HEK293 (cell line): ENCODE data around the gene PDZD2.

Experiments used
- CTCF ChIA-PET: fragments of 350-600 bp; formaldehyde crosslinking; extraction: SDS; loops from one replicate; lab custom pipeline; 2021; ENCODE audit warnings: antibody characterized with exemption; lab: Yijun Ruan, JAX
- POLR2A ChIA-PET: fragments of 300-600 bp; formaldehyde crosslinking; extraction: SDS; loops from one replicate; lab custom pipeline; 2020; ENCODE audit warnings: antibody characterized with exemption, inconsistent platforms; lab: Yijun Ruan, JAX
- H3K27ac ChIP-seq: fragments of 200-500 bp; sonication (Bioruptor generic); 2 replicates; pipeline ENCODE4 v1.5.1; 2014; ENCODE audit warnings: low read depth, low read length, control low read depth, inconsistent platforms; ENCODE audit errors: extremely low read depth
- H3K36me3 ChIP-seq, 2 experiments: fragments of 200-500 bp in 1 of 2; sonication (Bioruptor generic) in 1 of 2; 1 replicate in 1 of 2; 2 replicates in 1 of 2; pipeline ENCODE4 v1.5.1; 2014 to 2017; ENCODE audit warnings: inconsistent platforms in 2 of 2, low read length in 2 of 2; ENCODE audit not compliant: control insufficient read depth in 2 of 2, insufficient read depth in 1 of 2
- H3K4me1 ChIP-seq: fragments of 200-500 bp; sonication (Bioruptor generic); 2 replicates; pipeline ENCODE4 v1.5.1; 2014; ENCODE audit warnings: mild to moderate bottlenecking, low read length, inconsistent platforms; ENCODE audit not compliant: control insufficient read depth, insufficient read depth
- H3K4me3 ChIP-seq: 2 replicates; pipeline ENCODE4 v1.5.1; 2011; ENCODE audit warnings: low read depth, mild to moderate bottlenecking, control low read depth, low read length, moderate library complexity
- H3K9me3 ChIP-seq: fragments of 200-500 bp; sonication (Bioruptor generic); 2 replicates; pipeline ENCODE4 v1.5.1; 2014; ENCODE audit warnings: low read depth, low read length, inconsistent platforms; ENCODE audit not compliant: control insufficient read depth, insufficient read depth
- EGR2 ChIP-seq: fragments of 450-650 bp; formaldehyde crosslinking; IDR thresholded peaks from 2 replicates; pipeline ENCODE4 v1.5.1; 2016; ENCODE audit warnings: low read depth, missing biosample characterization, missing genetic modification characterization
- HOXD13 ChIP-seq: sonication (generic); formaldehyde crosslinking; IDR thresholded peaks from 2 replicates; pipeline ENCODE4 v1.8.0; 2022; ENCODE audit warnings: missing genetic modification reagents, borderline replicate concordance
- IKZF3 ChIP-seq: fragments of 450-650 bp; IDR thresholded peaks from 2 replicates; pipeline ENCODE4 v1.5.0; 2018; ENCODE audit warnings: missing biosample characterization, mild to moderate bottlenecking, missing genetic modification characterization, moderate library complexity
- PRDM1 ChIP-seq: fragments of 450-650 bp; formaldehyde crosslinking; IDR thresholded peaks from 2 replicates; pipeline ENCODE4; 2016; ENCODE audit warnings: missing biosample characterization, missing genetic modification characterization
- REPIN1 ChIP-seq: fragments of 450-650 bp; formaldehyde crosslinking; IDR thresholded peaks from 2 replicates; pipeline ENCODE4 v1.5.1; 2017; ENCODE audit warnings: missing biosample characterization, missing genetic modification characterization, low read depth
- SALL2 ChIP-seq: fragments of 450-650 bp; formaldehyde crosslinking; IDR thresholded peaks from 2 replicates; pipeline ENCODE4 v1.5.0; 2017; ENCODE audit warnings: missing biosample characterization, mild to moderate bottlenecking, missing genetic modification characterization, borderline replicate concordance
- YY1 ChIP-seq: fragments of 450-650 bp; formaldehyde crosslinking; IDR thresholded peaks from 2 replicates; pipeline ENCODE4 v1.5.1; 2018; ENCODE audit warnings: missing biosample characterization, missing genetic modification characterization
- ZNF121 ChIP-seq: fragments of 450-650 bp; formaldehyde crosslinking; IDR thresholded peaks from 2 replicates; pipeline ENCODE4 v1.5.1; 2016; ENCODE audit warnings: missing biosample characterization, missing genetic modification characterization
- ZNF140 ChIP-seq: fragments of 450-650 bp; formaldehyde crosslinking; IDR thresholded peaks from 2 replicates; pipeline ENCODE4 v1.5.1; 2016; ENCODE audit warnings: missing biosample characterization, missing genetic modification characterization
- ZNF16 ChIP-seq: fragments of 450-650 bp; formaldehyde crosslinking; IDR thresholded peaks from 2 replicates; pipeline ENCODE4 v1.5.1; 2016; ENCODE audit warnings: low read depth, missing biosample characterization, missing genetic modification characterization
- ZNF174 ChIP-seq: fragments of 450-650 bp; formaldehyde crosslinking; IDR thresholded peaks from 2 replicates; pipeline ENCODE4 v1.5.0; 2017; ENCODE audit warnings: missing biosample characterization, mild to moderate bottlenecking, missing genetic modification characterization
- ZNF202 ChIP-seq: fragments of 450-650 bp; formaldehyde crosslinking; IDR thresholded peaks from 2 replicates; pipeline ENCODE4 v1.5.1; 2016; ENCODE audit warnings: missing biosample characterization, missing genetic modification characterization, borderline replicate concordance
- ZNF23 ChIP-seq: fragments of 450-650 bp; formaldehyde crosslinking; IDR thresholded peaks from 2 replicates; pipeline ENCODE4 v1.5.1; 2016; ENCODE audit warnings: missing biosample characterization, missing genetic modification characterization, borderline replicate concordance
- ZNF24 ChIP-seq: fragments of 450-650 bp; formaldehyde crosslinking; IDR thresholded peaks from 2 replicates; pipeline ENCODE4 v1.5.1; 2016; ENCODE audit warnings: missing biosample characterization, missing genetic modification characterization
- ZNF311 ChIP-seq: fragments of 450-650 bp; formaldehyde crosslinking; IDR thresholded peaks from 2 replicates; pipeline ENCODE4 v1.5.1; 2017; ENCODE audit warnings: missing biosample characterization, missing genetic modification characterization, borderline replicate concordance
- ZNF501 ChIP-seq: fragments of 450-650 bp; formaldehyde crosslinking; IDR thresholded peaks from 2 replicates; pipeline ENCODE4 v1.5.1; 2016; ENCODE audit warnings: missing biosample characterization, missing genetic modification characterization
- ZNF514 ChIP-seq: fragments of 450-650 bp; formaldehyde crosslinking; IDR thresholded peaks from 2 replicates; pipeline ENCODE4 v1.5.1; 2016; ENCODE audit warnings: missing biosample characterization, missing genetic modification characterization
- ZNF548 ChIP-seq: fragments of 450-650 bp; formaldehyde crosslinking; IDR thresholded peaks from 2 replicates; pipeline ENCODE4 v1.5.1; 2016; ENCODE audit warnings: missing biosample characterization, missing genetic modification characterization
- ZNF561 ChIP-seq: fragments of 450-650 bp; IDR thresholded peaks from 2 replicates; pipeline ENCODE4 v1.5.1; 2018; ENCODE audit warnings: missing biosample characterization, missing genetic modification characterization, borderline replicate concordance
- ZNF785 ChIP-seq: fragments of 450-650 bp; formaldehyde crosslinking; IDR thresholded peaks from 2 replicates; pipeline ENCODE4 v1.5.1; 2016; ENCODE audit warnings: missing biosample characterization, missing genetic modification characterization
- TF ChIP-seq, protein P1 (sequence below): fragments of 450-650 bp; formaldehyde crosslinking; IDR thresholded peaks from 2 replicates; pipeline ENCODE4 v1.5.1; 2017; ENCODE audit warnings: missing biosample characterization, missing genetic modification characterization
- TF ChIP-seq, protein P2 (sequence below): fragments of 450-650 bp; formaldehyde crosslinking; IDR thresholded peaks from 2 replicates; pipeline ENCODE4 v1.5.1; 2016; ENCODE audit warnings: missing biosample characterization, missing genetic modification characterization
- TF ChIP-seq, protein P3 (sequence below): fragments of 450-650 bp; formaldehyde crosslinking; IDR thresholded peaks from 2 replicates; pipeline ENCODE4 v1.5.1; 2017; ENCODE audit warnings: missing biosample characterization, missing genetic modification characterization
- TF ChIP-seq, protein P4 (sequence below): fragments of 450-650 bp; formaldehyde crosslinking; IDR thresholded peaks from 2 replicates; pipeline ENCODE4 v1.5.1; 2016; ENCODE audit warnings: missing biosample characterization, missing genetic modification characterization

PDZD2 gene

DNA sequence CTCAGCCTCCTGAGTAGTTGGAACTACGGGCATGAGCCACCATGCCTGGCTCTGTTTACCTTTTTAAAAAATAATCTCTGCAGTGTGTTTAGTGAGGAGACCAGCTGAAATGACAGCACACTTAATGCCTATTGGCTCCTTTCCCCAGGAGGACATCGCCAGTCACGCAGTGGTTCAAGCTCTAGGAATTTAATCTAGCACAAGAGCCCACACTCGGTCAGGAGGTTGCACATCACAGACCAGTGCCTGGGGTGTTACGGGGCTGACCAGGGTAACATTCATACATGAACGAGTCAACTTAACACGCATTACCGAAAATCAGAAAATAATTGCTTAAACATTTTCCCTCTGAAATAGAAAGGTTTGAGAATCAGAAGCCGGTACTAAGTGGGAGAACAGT is 318.2 kb downstream of the PDZD2 start (continued):
- TF ChIP-seq ZNF16 = no peak

DNA sequence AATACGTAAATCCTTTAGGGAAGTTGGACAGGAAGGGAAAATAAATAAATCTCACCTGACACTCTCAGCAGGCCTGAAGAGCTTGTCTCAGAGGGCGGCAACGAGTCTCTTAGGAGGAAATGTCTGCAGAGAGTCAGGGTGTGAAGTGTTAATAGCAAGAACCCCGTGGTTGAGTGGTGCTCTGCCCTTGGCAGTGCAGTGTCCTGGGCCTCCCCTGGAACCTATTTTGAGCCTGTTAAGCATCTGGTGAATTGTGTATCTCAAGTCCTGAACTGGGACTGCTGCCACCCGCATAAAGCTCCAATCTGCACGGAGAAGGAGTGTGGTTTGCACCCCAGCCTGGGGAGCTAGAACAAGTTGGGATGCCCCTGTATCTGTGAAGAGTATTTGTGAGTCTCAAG is 323.4 kb downstream of the PDZD2 start:
- no peaks in the 10 kb centered on the region for H3K36me3 ChIP-seq
- TF ChIP-seq HOXD13 (CRISPR knock-in tag) = no peak
- TF ChIP-seq, protein P1, sequence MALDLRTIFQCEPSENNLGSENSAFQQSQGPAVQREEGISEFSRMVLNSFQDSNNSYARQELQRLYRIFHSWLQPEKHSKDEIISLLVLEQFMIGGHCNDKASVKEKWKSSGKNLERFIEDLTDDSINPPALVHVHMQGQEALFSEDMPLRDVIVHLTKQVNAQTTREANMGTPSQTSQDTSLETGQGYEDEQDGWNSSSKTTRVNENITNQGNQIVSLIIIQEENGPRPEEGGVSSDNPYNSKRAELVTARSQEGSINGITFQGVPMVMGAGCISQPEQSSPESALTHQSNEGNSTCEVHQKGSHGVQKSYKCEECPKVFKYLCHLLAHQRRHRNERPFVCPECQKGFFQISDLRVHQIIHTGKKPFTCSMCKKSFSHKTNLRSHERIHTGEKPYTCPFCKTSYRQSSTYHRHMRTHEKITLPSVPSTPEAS (tag by site-specific recombination) = no peak
- no peak for TF ChIP-seq ZNF24 (tag by site-specific recombination)
- TF ChIP-seq, all 188 proteins: peak for 0
- Histone ChIP-seq H3K4me1 (no peaks in the 10 kb centered on the region; the same call in 1 of the 2 replicates), H3K9me3 (no peaks in the 10 kb centered on the region), H3K4me3 (no peak overlapping the region), H3K27ac (no peak overlapping the region)
- CTCF ChIA-PET = no interaction called here
- POLR2A ChIA-PET = no interaction called here

DNA sequence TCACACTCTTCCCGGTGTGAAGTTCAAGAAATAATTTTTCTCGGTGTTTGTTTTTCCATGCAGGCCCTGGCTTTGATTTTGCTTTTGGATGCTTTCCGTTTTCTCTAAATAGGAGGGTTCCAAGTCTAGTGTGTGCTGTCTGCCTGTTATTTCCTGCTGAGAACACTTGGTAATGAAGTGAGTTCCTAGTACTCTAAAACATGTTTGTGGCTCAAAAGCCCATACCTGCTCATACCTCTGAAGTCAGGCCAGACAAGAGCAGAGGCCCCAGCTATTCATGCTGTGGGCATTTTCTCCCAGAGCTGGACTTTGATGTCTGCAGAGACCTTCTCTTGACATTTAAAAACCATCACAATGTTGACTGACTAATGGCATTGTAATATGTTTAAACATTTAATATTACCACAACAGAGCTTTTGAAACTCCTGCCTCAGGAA is 324.0 kb downstream of the PDZD2 start:
- H3K4me1 ChIP-seq = no peaks in the 10 kb centered on the region
- CTCF ChIA-PET = no interaction called here
- TF ChIP-seq IKZF3 (tag by site-specific recombination) (no peak), ZNF311 (tag by site-specific recombination) (no peak), ZNF174 (tag by site-specific recombination) (no peak), ZNF140 (no peak), ZNF23 (tag by site-specific recombination) (no peak), ZNF514 (tag by site-specific recombination) (no peak), ZNF501 (tag by site-specific recombination) (no peak), PRDM1 (no peak), SALL2 (tag by site-specific recombination) (no peak), ZNF121 (tag by site-specific recombination) (no peak), YY1 (tag by site-specific recombination) (no peak), REPIN1 (tag by site-specific recombination) (no peak), ZNF548 (tag by site-specific recombination) (no peak), ZNF202 (no peak), ZNF561 (tag by site-specific recombination) (no peak), EGR2 (tag by site-specific recombination) (no peak), ZNF785 (no peak)
- TF ChIP-seq, protein P2, sequence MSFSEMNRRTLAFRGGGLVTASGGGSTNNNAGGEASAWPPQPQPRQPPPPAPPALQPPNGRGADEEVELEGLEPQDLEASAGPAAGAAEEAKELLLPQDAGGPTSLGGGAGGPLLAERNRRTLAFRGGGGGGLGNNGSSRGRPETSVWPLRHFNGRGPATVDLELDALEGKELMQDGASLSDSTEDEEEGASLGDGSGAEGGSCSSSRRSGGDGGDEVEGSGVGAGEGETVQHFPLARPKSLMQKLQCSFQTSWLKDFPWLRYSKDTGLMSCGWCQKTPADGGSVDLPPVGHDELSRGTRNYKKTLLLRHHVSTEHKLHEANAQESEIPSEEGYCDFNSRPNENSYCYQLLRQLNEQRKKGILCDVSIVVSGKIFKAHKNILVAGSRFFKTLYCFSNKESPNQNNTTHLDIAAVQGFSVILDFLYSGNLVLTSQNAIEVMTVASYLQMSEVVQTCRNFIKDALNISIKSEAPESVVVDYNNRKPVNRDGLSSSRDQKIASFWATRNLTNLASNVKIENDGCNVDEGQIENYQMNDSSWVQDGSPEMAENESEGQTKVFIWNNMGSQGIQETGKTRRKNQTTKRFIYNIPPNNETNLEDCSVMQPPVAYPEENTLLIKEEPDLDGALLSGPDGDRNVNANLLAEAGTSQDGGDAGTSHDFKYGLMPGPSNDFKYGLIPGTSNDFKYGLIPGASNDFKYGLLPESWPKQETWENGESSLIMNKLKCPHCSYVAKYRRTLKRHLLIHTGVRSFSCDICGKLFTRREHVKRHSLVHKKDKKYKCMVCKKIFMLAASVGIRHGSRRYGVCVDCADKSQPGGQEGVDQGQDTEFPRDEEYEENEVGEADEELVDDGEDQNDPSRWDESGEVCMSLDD (tag by site-specific recombination) = no peak
- TF ChIP-seq, protein P3, sequence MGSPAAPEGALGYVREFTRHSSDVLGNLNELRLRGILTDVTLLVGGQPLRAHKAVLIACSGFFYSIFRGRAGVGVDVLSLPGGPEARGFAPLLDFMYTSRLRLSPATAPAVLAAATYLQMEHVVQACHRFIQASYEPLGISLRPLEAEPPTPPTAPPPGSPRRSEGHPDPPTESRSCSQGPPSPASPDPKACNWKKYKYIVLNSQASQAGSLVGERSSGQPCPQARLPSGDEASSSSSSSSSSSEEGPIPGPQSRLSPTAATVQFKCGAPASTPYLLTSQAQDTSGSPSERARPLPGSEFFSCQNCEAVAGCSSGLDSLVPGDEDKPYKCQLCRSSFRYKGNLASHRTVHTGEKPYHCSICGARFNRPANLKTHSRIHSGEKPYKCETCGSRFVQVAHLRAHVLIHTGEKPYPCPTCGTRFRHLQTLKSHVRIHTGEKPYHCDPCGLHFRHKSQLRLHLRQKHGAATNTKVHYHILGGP (tag by site-specific recombination) = no peak
- TF ChIP-seq, protein P4, sequence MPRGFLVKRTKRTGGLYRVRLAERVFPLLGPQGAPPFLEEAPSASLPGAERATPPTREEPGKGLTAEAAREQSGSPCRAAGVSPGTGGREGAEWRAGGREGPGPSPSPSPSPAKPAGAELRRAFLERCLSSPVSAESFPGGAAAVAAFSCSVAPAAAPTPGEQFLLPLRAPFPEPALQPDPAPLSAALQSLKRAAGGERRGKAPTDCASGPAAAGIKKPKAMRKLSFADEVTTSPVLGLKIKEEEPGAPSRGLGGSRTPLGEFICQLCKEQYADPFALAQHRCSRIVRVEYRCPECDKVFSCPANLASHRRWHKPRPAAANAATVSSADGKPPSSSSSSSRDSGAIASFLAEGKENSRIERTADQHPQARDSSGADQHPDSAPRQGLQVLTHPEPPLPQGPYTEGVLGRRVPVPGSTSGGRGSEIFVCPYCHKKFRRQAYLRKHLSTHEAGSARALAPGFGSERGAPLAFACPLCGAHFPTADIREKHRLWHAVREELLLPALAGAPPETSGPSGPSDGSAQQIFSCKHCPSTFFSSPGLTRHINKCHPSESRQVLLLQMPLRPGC (tag by site-specific recombination) = no peak
- TF ChIP-seq, all 188 proteins: peak for 0
- no peaks in the 10 kb centered on the region for H3K9me3 ChIP-seq
- H3K36me3 ChIP-seq = no peaks in the 10 kb centered on the region
- no peak overlapping the region for H3K27ac ChIP-seq
- H3K4me3 ChIP-seq = no peak overlapping the region
- POLR2A ChIA-PET = interaction anchor here (0.8 kb wide), 1 partner anchor 10 kb away, joined by 3 read pairs; no protein-coding TSS in a partner anchor
